HG02588 (cell line): Measurements from ENCODE around the gene MFAP2.
"Not testable (repeated sequence)": the region's sequence is repeated elsewhere in the genome, so short reads cannot be mapped to it uniquely, and the experiment has no call there.

ENCODE experiments used
- ATAC-seq: cut with Tn5 transposase; IDR thresholded peaks from one replicate; pipeline ENCODE4 v1.9.1; 2021; ENCODE audit warnings: mild to moderate bottlenecking, moderate library complexity; ENCODE audit not compliant: unreplicated experiment

Gene MFAP2

GRCh38 chr1:16933945-16934344, 46.5 kb downstream of the MFAP2 start:
- ATAC-seq = not testable (repeated sequence)

GRCh38 chr1:16931206-16931934, 49.0 kb downstream of the MFAP2 start:
- ATAC-seq = not testable (repeated sequence)

- not testable (repeated sequence) for ATAC-seq
These were observed 51.0 kb downstream of the MFAP2 start for GRCh38 chr1:16929146-16930041.

- ATAC-seq = no peak
These were observed 52.5 kb downstream of the MFAP2 start for GRCh38 chr1:16927711-16928485.

GRCh38 chr1:16927256-16927655, 53.2 kb downstream of the MFAP2 start:
- no peak for ATAC-seq

GRCh38 chr1:16926491-16927073, 53.8 kb downstream of the MFAP2 start:
- no peak for ATAC-seq

- ATAC-seq = no peak
These were observed 54.6 kb downstream of the MFAP2 start for GRCh38 chr1:16925635-16926490.

- ATAC-seq = no peak
These were observed 55.4 kb downstream of the MFAP2 start for GRCh38 chr1:16924919-16925477.
